H1 (cell line): ENCODE results near the gene CLIC3. TPM values are rescaled to one million over a fixed set of nuclear protein-coding genes. Genes with fewer than 3 reads are reported as not detected.

Source experiments
- CTCF ChIA-PET: fragments of 300-600 bp; sonication (Branson Sonifier 250); formaldehyde crosslinking; loops from one replicate; lab custom pipeline; 2021; ENCODE audit not compliant: partially characterized antibody; lab: Charles Lee
- POLR2A ChIA-PET: fragments of 300-600 bp; sonication (Branson Sonifier 250); formaldehyde crosslinking; loops from one replicate; lab custom pipeline; 2021; ENCODE audit warnings: inconsistent platforms; ENCODE audit not compliant: partially characterized antibody; lab: Charles Lee
- DNase-seq, 2 experiments: peaks; one replicate each; pipeline versions ENCODE4 v3.0.0 to v3.0.0-alpha.2; 2010 to 2022; ENCODE audit warnings: low spot score in 2 of 2, low read depth in 1 of 2, mixed read lengths in 1 of 2
- FAIRE-seq: peaks from 2 replicates; lab custom pipeline; 2011; peaks lifted over from hg19 to GRCh38; lab: Jason Lieb, UNC
- H2AFZ ChIP-seq: 2 replicates; pipeline ENCODE4 v1.8.1; 2012; ENCODE audit warnings: low read length, inconsistent platforms
- H2AK5ac ChIP-seq: 2 replicates; pipeline ENCODE4 v1.6.1; 2013; ENCODE audit warnings: low read depth, low read length
- H2BK120ac ChIP-seq: replicated peaks from 2 replicates; pipeline ENCODE3; 2013; ENCODE audit warnings: low read depth, low read length, inconsistent platforms
- H2BK12ac ChIP-seq: 2 replicates; pipeline ENCODE4 v1.6.1; 2013; ENCODE audit warnings: low read depth, low read length
- H2BK15ac ChIP-seq: 2 replicates; pipeline ENCODE4 v1.6.1; 2013; ENCODE audit warnings: low read length
- H2BK20ac ChIP-seq: 2 replicates; pipeline ENCODE4 v1.6.1; 2013; ENCODE audit warnings: low read length
- H2BK5ac ChIP-seq: 2 replicates; pipeline ENCODE4 v1.6.1; 2013; ENCODE audit warnings: low read depth, low read length
- H3K14ac ChIP-seq: 2 replicates; pipeline ENCODE4 v1.6.1; 2013; ENCODE audit warnings: inconsistent platforms; ENCODE audit not compliant: insufficient read length
- H3K18ac ChIP-seq: 2 replicates; pipeline ENCODE4 v1.6.1; 2013; ENCODE audit warnings: low read length; ENCODE audit errors: extremely low read depth
- H3K23ac ChIP-seq: 2 replicates; pipeline ENCODE4 v1.6.1; 2013; ENCODE audit warnings: inconsistent platforms; ENCODE audit not compliant: insufficient read length
- H3K23me2 ChIP-seq: 2 replicates; pipeline ENCODE4 v1.6.1; 2013; ENCODE audit warnings: low read depth, low read length
- H3K27ac ChIP-seq: 2 replicates; pipeline ENCODE4 v1.6.1; 2011; ENCODE audit warnings: low read depth, low read length, inconsistent platforms
- H3K27me3 ChIP-seq, 4 experiments: replicated peaks in 1 of 4; 1 replicate in 1 of 4; 2 replicates in 3 of 4; pipeline versions ENCODE4 v1.6.1 to v1.8.1; 2011 to 2013; ENCODE audit warnings: low read length in 3 of 4, mild to moderate bottlenecking in 3 of 4, inconsistent platforms in 2 of 4, mixed read lengths in 2 of 4, moderate library complexity in 1 of 4; ENCODE audit not compliant: control insufficient read depth in 3 of 4, insufficient read depth in 3 of 4; ENCODE audit errors: extremely low read depth in 1 of 4
- H3K36me3 ChIP-seq, 4 experiments: 2 replicates each; pipeline versions ENCODE4 v1.6.1 to v1.8.1; 2011 to 2013; ENCODE audit warnings: mild to moderate bottlenecking in 4 of 4, low read length in 3 of 4, moderate library complexity in 2 of 4, control low read depth in 1 of 4, inconsistent platforms in 1 of 4; ENCODE audit not compliant: insufficient read depth in 4 of 4, control insufficient read depth in 2 of 4
- H3K4ac ChIP-seq: replicated peaks from 2 replicates; pipeline ENCODE3; 2013; ENCODE audit warnings: low read length, low read depth, mixed read lengths, inconsistent platforms; ENCODE audit not compliant: insufficient read length
- H3K4me1 ChIP-seq, 4 experiments: replicated peaks in 1 of 4; 1 replicate in 1 of 4; 2 replicates in 3 of 4; pipeline versions ENCODE4 v1.6.1 to v1.8.1; 2011 to 2013; ENCODE audit warnings: low read length in 3 of 4, inconsistent platforms in 2 of 4, mixed read lengths in 1 of 4; ENCODE audit not compliant: insufficient read depth in 4 of 4, control insufficient read depth in 3 of 4
- H3K4me2 ChIP-seq, 2 experiments: 2 replicates each; pipeline versions ENCODE4 v1.6.1 to v1.8.1; 2011 to 2013; ENCODE audit warnings: low read depth in 2 of 2, low read length in 2 of 2, control low read depth in 1 of 2, inconsistent platforms in 1 of 2, mild to moderate bottlenecking in 1 of 2; ENCODE audit not compliant: insufficient read depth in 1 of 2
- H3K4me3 ChIP-seq, 4 experiments: fragments of 200-600, 300-600 bp in 1 of 4; sonication (generic), shearing (Covaris generic), sonication (Bioruptor Twin) in 1 of 4; 2 replicates each; pipeline versions ENCODE4 v1.5.1 to v1.8.1; 2011 to 2016; ENCODE audit warnings: low read length in 4 of 4, low read depth in 3 of 4, control low read depth in 2 of 4, inconsistent platforms in 2 of 4, mild to moderate bottlenecking in 2 of 4, mixed read lengths in 1 of 4, moderate library complexity in 1 of 4; ENCODE audit not compliant: insufficient read depth in 2 of 4; ENCODE audit errors: extremely low read depth in 1 of 4
- H3K56ac ChIP-seq: replicated peaks from 2 replicates; pipeline ENCODE3; 2013; ENCODE audit warnings: low read depth, mild to moderate bottlenecking, mixed read lengths, low read length, inconsistent platforms; ENCODE audit not compliant: insufficient read length
- H3K79me1 ChIP-seq: 2 replicates; pipeline ENCODE4 v1.6.1; 2013; ENCODE audit warnings: low read depth, low read length, control low read depth
- H3K79me2 ChIP-seq, 2 experiments: 2 replicates each; pipeline versions ENCODE4 v1.6.1 to v1.8.1; 2012 to 2013; ENCODE audit warnings: low read length in 2 of 2, mild to moderate bottlenecking in 2 of 2, inconsistent platforms in 1 of 2; ENCODE audit not compliant: insufficient read depth in 2 of 2, control insufficient read depth in 1 of 2
- H3K9ac ChIP-seq, 4 experiments: replicated peaks in 1 of 4; 1 replicate in 1 of 4; 2 replicates in 3 of 4; pipeline versions ENCODE4 v1.6.1 to v1.8.1; 2011 to 2013; ENCODE audit warnings: low read depth in 3 of 4, low read length in 3 of 4, control low read depth in 2 of 4, mild to moderate bottlenecking in 2 of 4, moderate library complexity in 2 of 4, inconsistent platforms in 1 of 4; ENCODE audit errors: extremely low read depth in 1 of 4
- H3K9me3 ChIP-seq, 2 experiments: 2 replicates each; pipeline versions ENCODE4 v1.6.1 to v1.8.1; 2012 to 2013; ENCODE audit warnings: mild to moderate bottlenecking in 2 of 2, moderate library complexity in 2 of 2, control low read depth in 1 of 2, inconsistent platforms in 1 of 2, low read depth in 1 of 2, low read length in 1 of 2, mixed read lengths in 1 of 2; ENCODE audit not compliant: insufficient read depth in 2 of 2
- H4K20me1 ChIP-seq, 2 experiments: replicated peaks in 1 of 2; 2 replicates each; pipeline versions ENCODE3 to v1.8.1; 2011 to 2013; ENCODE audit warnings: inconsistent platforms in 2 of 2, low read length in 2 of 2, mild to moderate bottlenecking in 1 of 2; ENCODE audit not compliant: insufficient read depth in 2 of 2, control insufficient read depth in 1 of 2
- H4K5ac ChIP-seq: 2 replicates; pipeline ENCODE4 v1.6.1; 2013; ENCODE audit warnings: low read length, low read depth, mixed read lengths, inconsistent platforms; ENCODE audit not compliant: insufficient read length
- H4K8ac ChIP-seq: 2 replicates; pipeline ENCODE4 v1.8.0; 2013; ENCODE audit warnings: mild to moderate bottlenecking, moderate library complexity, low read length, inconsistent platforms; ENCODE audit not compliant: insufficient read depth; ENCODE audit errors: extremely low read depth
- H4K91ac ChIP-seq: replicated peaks from 2 replicates; pipeline ENCODE3; 2013; ENCODE audit warnings: low read length, mixed read lengths, inconsistent platforms; ENCODE audit not compliant: insufficient read length
- GABPA ChIP-seq: IDR thresholded peaks from 2 replicates; pipeline ENCODE4 v1.6.1; 2011; ENCODE audit warnings: mild to moderate bottlenecking, low read length, moderate library complexity, borderline replicate concordance; ENCODE audit not compliant: insufficient read depth
- JUN ChIP-seq: IDR thresholded peaks from 2 replicates; pipeline ENCODE4 v1.6.1; 2011; ENCODE audit warnings: low read depth, mild to moderate bottlenecking, improper control_type of control experiment, low read length
- YY1 ChIP-seq: IDR thresholded peaks from 2 replicates; pipeline ENCODE4 v1.6.1; 2011; ENCODE audit warnings: low read depth, mild to moderate bottlenecking, low read length
- WGBS, 2 experiments: shearing (Covaris generic) in 1 of 2; methylation state at CpG; one replicate each; pipeline versions ENCODE4 v1.1.6 to v1.1.7; 2013 to 2015; ENCODE audit warnings: low lambda C conversion rate in 2 of 2, mixed read lengths in 2 of 2, inconsistent platforms in 1 of 2, low coverage in 1 of 2, missing lambda C conversion rate in 1 of 2; ENCODE audit not compliant: insufficient replicate concordance in 2 of 2, insufficient coverage in 1 of 2, insufficient read length in 1 of 2; ENCODE audit errors: extremely low coverage in 1 of 2, missing lambda C conversion rate in 1 of 2; 5-methylcytosine and 5-hydroxymethylcytosine counted together
- polyA plus RNA-seq, 7 experiments: library from polyadenylated mRNA; depleted of rRNA in 3 of 7; stranded (reverse) in 5 of 7; unstranded in 2 of 7; fragments of >200 nt in 5 of 7; fragments of 200-250 nt in 2 of 7; gene quantifications; 1 replicate in 5 of 7; 2 replicates in 1 of 7; 4 replicates in 1 of 7; pipeline versions ENCODE4 v1.2.1 to v1.2.3, GENCODE V29; 2011 to 2013; ENCODE audit warnings: missing spikeins in 2 of 7, mixed read lengths in 2 of 7
- total RNA-seq: library from RNA; stranded (reverse); fragmentation: NEBNext Ultra II Directional; extraction: Animal tissue kit (Norgen Biotek cat#: 25700); gene quantifications from 2 replicates; pipeline ENCODE4 v1.2.1, GENCODE V29; 2021
- TF ChIP-seq, protein P1 (sequence below): IDR thresholded peaks from 2 replicates; pipeline ENCODE4 v1.6.1; 2012; ENCODE audit warnings: inconsistent platforms

CLIC3 gene
- total and polyA plus RNA-seq, 2 of the 8 experiments (the other 6 are each of a cell fraction or from before 2014, with no cell fraction given), result 0.12 TPM; not detected in 1

DNA sequence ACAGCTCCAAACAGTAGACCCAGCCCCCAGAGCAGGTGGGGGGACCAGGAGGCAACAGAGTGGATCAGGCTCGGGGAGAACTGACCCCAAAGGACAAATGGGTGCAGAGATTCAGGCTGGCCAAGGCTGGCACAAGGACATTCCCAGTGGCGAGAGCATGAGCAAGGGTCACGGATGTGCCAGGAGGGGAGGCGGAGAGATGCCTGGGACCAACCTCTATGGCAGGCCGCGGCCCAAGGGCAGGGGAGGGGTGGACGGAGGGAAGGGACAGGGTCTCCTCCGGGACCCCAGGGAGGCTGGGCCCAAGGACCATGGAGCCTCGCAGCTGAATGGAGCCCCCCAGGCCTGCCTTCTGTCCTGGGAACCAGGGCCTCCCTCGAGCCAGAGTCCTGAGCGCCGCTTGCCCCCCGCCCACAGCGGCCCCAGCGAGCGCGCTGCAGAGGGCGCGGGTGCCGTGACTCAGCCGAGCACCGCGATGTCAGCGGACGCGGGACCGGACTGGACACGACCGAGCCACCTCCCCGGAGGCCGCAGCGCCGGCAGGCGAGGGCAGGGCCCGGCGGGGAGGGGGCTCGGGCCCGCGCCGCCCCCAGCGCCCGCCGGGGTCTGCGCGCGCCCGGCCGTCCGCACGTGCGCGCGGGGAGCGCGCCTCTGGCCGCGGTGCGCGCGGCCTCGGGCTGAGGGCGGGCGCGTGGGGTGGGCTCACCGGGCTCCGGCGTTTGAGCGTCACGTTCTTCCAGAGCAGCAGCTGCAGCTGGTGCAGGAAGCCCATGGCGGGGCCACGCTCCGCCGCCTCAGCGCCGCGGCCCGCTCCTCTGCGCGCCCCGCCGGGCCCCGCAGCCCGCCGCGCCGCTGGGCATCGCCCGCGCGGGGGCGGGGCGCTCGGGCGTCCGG, 31.2 kb upstream of the CLIC3 start, which contains the start of gene ABCA2:
Gene ABCA2, minus strand, starts transcription at position 869 of the 894 bp plus-strand sequence. Its CDS starts 97 bp downstream, at position 772.
- H3K9me3 ChIP-seq, result no peaks in the 10 kb centered on the region
- H4K8ac ChIP-seq, result peak within 1 kb of the TSS; percentile 46
- no peak within 1 kb of the TSS for H2BK5ac ChIP-seq
- peak within 1 kb of the TSS; percentile 59 for H4K91ac ChIP-seq
- H4K5ac ChIP-seq, result no peak within 1 kb of the TSS
- H3K4me2 ChIP-seq, result peak within 1 kb of the TSS; percentile 39 to 91
- peak within 1 kb of the TSS; percentile 80 for H3K4ac ChIP-seq
- peaks cover 1 to 27% (median 15%) of the 10 kb centered on the region in 4 experiments; a peak in 6 of 7 replicates for H3K27me3 ChIP-seq
- DNase-seq, result no peak
- no peak within 1 kb of the TSS; the same call in 1 of the 2 replicates for H2BK12ac ChIP-seq
- H3K4me1 ChIP-seq, result peaks cover 0 to 11% (median 3%) of the 10 kb centered on the region in 4 experiments; a peak in 5 of 7 replicates
- H2AFZ ChIP-seq, result peak within 1 kb of the TSS; percentile 82; the same call in 1 of the 2 replicates
- H3K79me2 ChIP-seq, result no peaks in the 10 kb centered on the region
- H3K9ac ChIP-seq, result no peak within 1 kb of the TSS; a peak in 2 of 7 replicates
- WGBS, 2 experiments, result 38% methylated on average over 16 of the region's 95 CpGs; no CpG with 5 or more reads in 1 of the 2 experiments
- no peak within 1 kb of the TSS for H2AK5ac ChIP-seq
- no peak within 1 kb of the TSS for H2BK120ac ChIP-seq
- ChIA-PET POLR2A (interaction anchor here (1.2 kb wide), 1 partner anchor 213 kb away, joined by 3 read pairs; the partner anchor contains the start of gene TUBB4B), CTCF (interaction anchor here (0.8 to 8.5 kb wide), 26 partner anchors 7 to 234 kb away, joined by 3 to 110 read pairs (median 10); partner anchors contain the start of genes AJM1, C8G, CLIC3 and LCNL1)
- no peak within 1 kb of the TSS for H3K27ac ChIP-seq
- no peak within 1 kb of the TSS for H3K56ac ChIP-seq
- H3K18ac ChIP-seq, result peak within 1 kb of the TSS; percentile 60
- no peaks in the 10 kb centered on the region for H3K79me1 ChIP-seq
- peaks cover 0 to 4% of the 10 kb centered on the region in 2 experiments for H4K20me1 ChIP-seq
- no peak within 1 kb of the TSS for H3K14ac ChIP-seq
- H3K4me3 ChIP-seq, result peak within 1 kb of the TSS; percentile 37 to 78 (median 46)
- FAIRE-seq, result no peak
- peak within 1 kb of the TSS; percentile 88; the same call in 1 of the 2 replicates for H2BK15ac ChIP-seq
- H3K23ac ChIP-seq, result no peak within 1 kb of the TSS
- peaks cover 4% of the 10 kb centered on the region; the same call in 1 of the 2 replicates for H3K23me2 ChIP-seq
- no peak within 1 kb of the TSS for H2BK20ac ChIP-seq
- TF ChIP-seq YY1 (no peak), GABPA (peak; percentile 60; the same call in 1 of the 2 replicates), JUN (no peak)
- TF ChIP-seq, protein P1, sequence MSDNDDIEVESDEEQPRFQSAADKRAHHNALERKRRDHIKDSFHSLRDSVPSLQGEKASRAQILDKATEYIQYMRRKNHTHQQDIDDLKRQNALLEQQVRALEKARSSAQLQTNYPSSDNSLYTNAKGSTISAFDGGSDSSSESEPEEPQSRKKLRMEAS, result peak; percentile 7; the same call in 1 of the 2 replicates
- TF ChIP-seq, all 59 proteins: peak for 2
- H3K36me3 ChIP-seq, result no peaks in the 10 kb centered on the region
